K562 (cell line): Measurements from ENCODE around the gene TERB1. TPM values are rescaled to one million over a fixed set of nuclear protein-coding genes. Genes with fewer than 3 reads are reported as not detected.

Source experiments
- ATAC-seq: fragments of 200-7000 bp; cut with Tn5 transposase; 3 replicates; pipeline ENCODE4 v1.9.1; 2020; ENCODE audit warnings: moderate library complexity
- BruUV-seq: library from RNA; stranded (reverse); fragments of 400-500 nt; replicated peaks from 2 replicates; lab custom pipeline; 2021; lab: Mats Ljungman, UMichigan
- CTCF ChIA-PET: fragments of 300-600 bp; formaldehyde crosslinking; extraction: SDS; loops from one replicate; lab custom pipeline; 2021; ENCODE audit warnings: low intra/inter-chr PET ratio; lab: Yijun Ruan, JAX
- POLR2A ChIA-PET: fragments of 300-600, 350-650 bp; sonication (Branson Sonifier 250); formaldehyde crosslinking; extraction: SDS; loops from one replicate; lab custom pipeline; 2021; ENCODE audit warnings: antibody characterized with exemption, inconsistent platforms; lab: Yijun Ruan, JAX
- DNase-seq, 4 experiments: peaks; one replicate each; pipeline versions ENCODE4 v3.0.0 to v3.0.0-alpha.2; 2011 to 2018; ENCODE audit warnings: low spot score in 3 of 4, mixed read lengths in 3 of 4; ENCODE audit errors: extremely low read depth in 1 of 4
- FAIRE-seq: peaks from 2 replicates; lab custom pipeline; 2011; peaks lifted over from hg19 to GRCh38; lab: Jason Lieb, UNC
- H2AFZ ChIP-seq: 2 replicates; pipeline ENCODE4 v1.6.0; 2011; ENCODE audit warnings: low read depth, low read length, control low read depth, inconsistent platforms
- H3K27ac ChIP-seq: fragments of 200-600 bp; 3 replicates; pipeline ENCODE4 v1.8.0; 2011; ENCODE audit warnings: low read depth, mild to moderate bottlenecking, control low read depth, inconsistent platforms, low read length, moderate library complexity, mixed read lengths; ENCODE audit errors: extremely low read depth
- H3K27me3 ChIP-seq, 2 experiments: fragments of 300-600 bp in 1 of 2; 2 replicates in 1 of 2; 3 replicates in 1 of 2; pipeline versions ENCODE4 v1.6.0 to v1.8.0; 2011; ENCODE audit warnings: inconsistent platforms in 2 of 2, low read length in 2 of 2, mild to moderate bottlenecking in 1 of 2, mixed read lengths in 1 of 2, moderate library complexity in 1 of 2; ENCODE audit not compliant: control insufficient read depth in 2 of 2, insufficient read depth in 2 of 2
- H3K36me3 ChIP-seq: fragments of 300-600 bp; 3 replicates; pipeline ENCODE4 v1.8.0; 2011; ENCODE audit warnings: mild to moderate bottlenecking, low read length, inconsistent platforms; ENCODE audit not compliant: control insufficient read depth, insufficient read depth
- H3K4me1 ChIP-seq, 2 experiments: fragments of 200-600 bp in 1 of 2; replicated peaks in 1 of 2; 2 replicates in 1 of 2; 3 replicates in 1 of 2; pipeline versions ENCODE4 v1.5.1 to v1.8.0; 2011; ENCODE audit warnings: inconsistent platforms in 2 of 2, low read length in 2 of 2, mild to moderate bottlenecking in 1 of 2, mixed read lengths in 1 of 2, moderate library complexity in 1 of 2; ENCODE audit not compliant: control insufficient read depth in 2 of 2, insufficient read depth in 2 of 2
- H3K4me2 ChIP-seq: 2 replicates; pipeline ENCODE4 v1.6.1; 2011; ENCODE audit warnings: low read length, control low read depth, inconsistent platforms, mixed read lengths; ENCODE audit not compliant: insufficient read depth
- H3K4me3 ChIP-seq: fragments of 200-600 bp; sonication (generic), shearing (Covaris generic); 2 replicates; pipeline ENCODE4 v1.5.1; 2016; ENCODE audit warnings: control low read depth, inconsistent platforms
- H3K79me2 ChIP-seq: fragments of 200-600 bp; 3 replicates; pipeline ENCODE4 v1.8.0; 2011; ENCODE audit warnings: low read length, inconsistent platforms; ENCODE audit not compliant: control insufficient read depth, insufficient read depth
- H3K9ac ChIP-seq, 2 experiments: 2 replicates each; pipeline versions ENCODE4 v1.6.0 to v1.6.1; 2011; ENCODE audit warnings: low read depth in 2 of 2, low read length in 2 of 2, control low read depth in 1 of 2, inconsistent platforms in 1 of 2, mild to moderate bottlenecking in 1 of 2, mixed read lengths in 1 of 2; ENCODE audit not compliant: insufficient read depth in 1 of 2
- H3K9me1 ChIP-seq: one replicate; pipeline ENCODE4 v1.6.0; 2011; ENCODE audit warnings: inconsistent platforms, mild to moderate bottlenecking, low read length, moderate library complexity; ENCODE audit not compliant: control insufficient read depth, insufficient read depth
- H3K9me3 ChIP-seq: replicated peaks from 2 replicates; pipeline ENCODE4 v1.5.1; 2011; ENCODE audit warnings: low read depth, low read length, inconsistent platforms; ENCODE audit not compliant: control insufficient read depth, insufficient read depth
- H4K20me1 ChIP-seq: replicated peaks from 2 replicates; pipeline ENCODE4 v1.6.1; 2011; ENCODE audit warnings: low read length, inconsistent platforms, mixed read lengths; ENCODE audit not compliant: control insufficient read depth, insufficient read depth
- FOXM1 ChIP-seq, 2 experiments: fragments of 450-650 bp in 1 of 2; sonication (generic) in 1 of 2; formaldehyde crosslinking in 1 of 2; IDR thresholded peaks; 2 replicates each; pipeline versions ENCODE4 v1.6.1 to v1.9.0; 2017 to 2022; ENCODE audit warnings: low read depth in 2 of 2, mild to moderate bottlenecking in 2 of 2, missing genetic modification reagents in 1 of 2, moderate library complexity in 1 of 2
- HEY1 ChIP-seq: fragments of 250-450 bp; sonication (Bioruptor Pico); IDR thresholded peaks from 2 replicates; pipeline ENCODE4 v1.5.0; 2020; ENCODE audit warnings: mild to moderate bottlenecking, moderate library complexity, borderline replicate concordance
- MYC ChIP-seq, 2 experiments: fragments of 250-450 bp in 1 of 2; sonication (Bioruptor Pico) in 1 of 2; IDR thresholded peaks; 2 replicates each; pipeline versions ENCODE4 v1.5.1 to v1.6.1; 2012 to 2021; ENCODE audit warnings: low read depth in 2 of 2, borderline replicate concordance in 1 of 2, improper control_type of control experiment in 1 of 2, low read length in 1 of 2, mild to moderate bottlenecking in 1 of 2, moderate library complexity in 1 of 2
- RBM25 ChIP-seq: fragments of 200-400 bp; formaldehyde crosslinking; IDR thresholded peaks from 2 replicates; pipeline ENCODE4 v1.6.1; 2018; ENCODE audit warnings: low read length, low read depth, moderate library complexity; ENCODE audit not compliant: severe bottlenecking
- SUPT5H ChIP-seq: fragments of 450-650 bp; IDR thresholded peaks from 2 replicates; pipeline ENCODE4 v1.6.1; 2016
- THAP12 ChIP-seq: fragments of 250-450 bp; sonication (Bioruptor Pico); IDR thresholded peaks from 2 replicates; pipeline ENCODE4 v1.9.0; 2021; ENCODE audit warnings: mild to moderate bottlenecking, inconsistent platforms
- ZNF121 ChIP-seq: sonication (generic); formaldehyde crosslinking; conservative IDR thresholded peaks from 2 replicates; pipeline ENCODE4 v1.8.0; 2022; ENCODE audit warnings: missing genetic modification reagents
- ZNF584 ChIP-seq: fragments of 200-800 bp; sonication (Bioruptor generic); IDR thresholded peaks from 2 replicates; pipeline ENCODE4 v1.6.1; 2016; ENCODE audit warnings: low read depth, mild to moderate bottlenecking, missing genetic modification characterization, missing compliant biosample characterization
- ZNF586 ChIP-seq: fragments of 450-650 bp; formaldehyde crosslinking; conservative IDR thresholded peaks from 2 replicates; pipeline ENCODE4 v1.4.0; 2020; ENCODE audit warnings: mild to moderate bottlenecking, moderate library complexity
- ZNF830 ChIP-seq: fragments of 250-450 bp; sonication (Bioruptor Pico); IDR thresholded peaks from 2 replicates; pipeline ENCODE4 v1.5.0; 2021; ENCODE audit warnings: mild to moderate bottlenecking
- WGBS: fragments of 100-300 bp; shearing (Covaris generic); methylation state at CpG from one replicate; pipeline ENCODE4 v1.1.6; 2016; ENCODE audit warnings: low coverage, mixed read lengths; ENCODE audit not compliant: insufficient coverage; ENCODE audit errors: missing lambda C conversion rate; 5-methylcytosine and 5-hydroxymethylcytosine counted together
- in situ Hi-C: fragments of 300-500 bp; cut with MboI; formaldehyde crosslinking; loops from 4 replicates; pipeline ENCODE4 v1.15.0; 2018; ENCODE audit warnings: inconsistent platforms, mixed read lengths
- intact Hi-C: fragments of 100-400 bp; cut with micrococcal nuclease; formaldehyde crosslinking; loops from 2 replicates; pipeline ENCODE4 v1.14.2; 2022
- polyA plus RNA-seq, 8 experiments: library from polyadenylated mRNA; depleted of rRNA in 4 of 8; stranded (reverse) in 5 of 8; unstranded in 3 of 8; fragments of >200 nt; fragmentation: Nextera tagmentation in 2 of 8; fragmentation: Illumina TruSeq in 1 of 8; extraction: Ambion mirVana in 2 of 8; extraction: Trizol in 1 of 8; gene quantifications; 2 replicates each; pipeline versions ENCODE4 v1.2.1 to v1.2.3, GENCODE V29; 2011 to 2014; ENCODE audit warnings: inconsistent platforms in 1 of 8, missing spikeins in 1 of 8
- total RNA-seq, 7 experiments: library from RNA; depleted of rRNA in 6 of 7; stranded (reverse); fragments of >200 nt in 6 of 7; fragmentation: Illumina TruSeq in 2 of 7; extraction: Trizol in 2 of 7; gene quantifications; 2 replicates each; pipeline versions ENCODE4 v1.2.1 to v1.2.3, GENCODE V29; 2011 to 2021; ENCODE audit warnings: low replicate concordance in 1 of 7
- TF ChIP-seq, protein P1 (sequence below): conservative IDR thresholded peaks from 2 replicates; pipeline ENCODE4 v1.6.1; 2011; ENCODE audit warnings: low read depth, mild to moderate bottlenecking, low read length; ENCODE audit not compliant: control insufficient read depth
- TF ChIP-seq, protein P2 (sequence below): fragments of 150-350 bp; conservative IDR thresholded peaks from 2 replicates; pipeline ENCODE4 v1.6.1; 2014; ENCODE audit warnings: low read length

Gene TERB1
- total and polyA plus RNA-seq, 9 of the 15 experiments (the other 6 are each of a cell fraction or from before 2014, with no cell fraction given) = not detected

DNA sequence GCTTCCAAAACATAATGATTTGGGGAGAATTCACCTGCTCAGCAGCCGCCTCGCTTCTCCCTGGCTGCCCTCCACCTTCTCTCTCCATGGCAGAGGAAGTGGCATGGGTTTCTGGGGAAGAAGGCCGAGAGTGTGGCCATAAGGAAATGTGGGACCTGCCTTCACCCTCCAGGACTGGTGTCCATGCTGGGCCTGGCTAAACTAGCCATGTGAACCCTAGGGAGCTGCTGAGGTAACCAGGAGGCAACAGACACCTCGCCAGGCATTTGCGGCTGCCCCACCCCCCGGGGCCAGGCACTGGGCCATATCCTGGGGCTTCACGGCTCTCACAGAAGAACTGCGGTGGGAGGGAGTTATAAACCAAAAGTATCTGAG is 94.9 kb downstream of the TERB1 start (continued):
- 0 out of 2 replicates have a peak, but pooled peaks have one; percentile 30 for TF ChIP-seq MYC (IDR thresholded peaks at IDR 0.05; ENCODE audit: low read depth, low read length)
- TF ChIP-seq MYC (CRISPR knock-in tag; IDR thresholded peaks at IDR 0.05; ENCODE audit: borderline replicate concordance, low read depth) = no peak
- peak; percentile 65; the same call in 1 of the 2 replicates for TF ChIP-seq ZNF584 (CRISPR knock-in tag)
- no peak for TF ChIP-seq ZNF830 (CRISPR knock-in tag)
- no peak for TF ChIP-seq ZNF586 (CRISPR knock-in tag)
- TF ChIP-seq, protein P1, sequence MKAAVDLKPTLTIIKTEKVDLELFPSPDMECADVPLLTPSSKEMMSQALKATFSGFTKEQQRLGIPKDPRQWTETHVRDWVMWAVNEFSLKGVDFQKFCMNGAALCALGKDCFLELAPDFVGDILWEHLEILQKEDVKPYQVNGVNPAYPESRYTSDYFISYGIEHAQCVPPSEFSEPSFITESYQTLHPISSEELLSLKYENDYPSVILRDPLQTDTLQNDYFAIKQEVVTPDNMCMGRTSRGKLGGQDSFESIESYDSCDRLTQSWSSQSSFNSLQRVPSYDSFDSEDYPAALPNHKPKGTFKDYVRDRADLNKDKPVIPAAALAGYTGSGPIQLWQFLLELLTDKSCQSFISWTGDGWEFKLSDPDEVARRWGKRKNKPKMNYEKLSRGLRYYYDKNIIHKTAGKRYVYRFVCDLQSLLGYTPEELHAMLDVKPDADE = no peak
- TF ChIP-seq HEY1 (CRISPR knock-in tag) = no peak
- TF ChIP-seq FOXM1 (IDR thresholded peaks at IDR 0.05; ENCODE audit: low read depth) = no peak
- no peak for TF ChIP-seq FOXM1 (CRISPR knock-in tag; IDR thresholded peaks at IDR 0.05; ENCODE audit: low read depth)

- H3K27ac ChIP-seq = no peak overlapping the region
- 0 out of 2 replicates have a peak, but pooled peaks cover 1% of the 10 kb centered on the region for H3K9me3 ChIP-seq
- no peaks in the 10 kb centered on the region for H3K79me2 ChIP-seq
- H3K4me1 ChIP-seq = peaks cover 0 to 4% of the 10 kb centered on the region in 2 experiments; a peak in 2 of 5 replicates
- H3K9me1 ChIP-seq = no peaks in the 10 kb centered on the region
- peak overlapping the region in 1 of 2 experiments; percentile 17; a peak in 1 of 4 replicates for H3K9ac ChIP-seq
- intact Hi-C loops (no loop called here), in situ Hi-C loops (no loop called here)
- H3K27me3 ChIP-seq = no peaks in the 10 kb centered on the region; a peak in 1 of 5 replicates
- FAIRE-seq (no peak), ATAC-seq (no peak), DNase-seq (no peak)
- H3K4me3 ChIP-seq = no peak overlapping the region
- H4K20me1 ChIP-seq = no peaks in the 10 kb centered on the region
- WGBS = 52% methylated on average over 10 of the region's 11 CpGs
- H3K4me2 ChIP-seq = no peak overlapping the region
- CTCF ChIA-PET = no interaction called here
- POLR2A ChIA-PET = interaction anchor here (0.7 to 1.6 kb wide), 2 partner anchors 9 to 21 kb away, joined by 4 read pairs; partner anchors contain the start of gene CMTM4
- H3K36me3 ChIP-seq = no peaks in the 10 kb centered on the region
- BruUV-seq = no TSS peak
- peak overlapping the region; percentile 14; the same call in 1 of the 2 replicates for H2AFZ ChIP-seq
- TF ChIP-seq ZNF121 (CRISPR knock-in tag) = peak; percentile 74; the same call in 1 of the 2 replicates
- no peak for TF ChIP-seq THAP12 (CRISPR knock-in tag)
- no peak for TF ChIP-seq SUPT5H
- TF ChIP-seq RBM25 = peak; percentile 25
- TF ChIP-seq, protein P2, sequence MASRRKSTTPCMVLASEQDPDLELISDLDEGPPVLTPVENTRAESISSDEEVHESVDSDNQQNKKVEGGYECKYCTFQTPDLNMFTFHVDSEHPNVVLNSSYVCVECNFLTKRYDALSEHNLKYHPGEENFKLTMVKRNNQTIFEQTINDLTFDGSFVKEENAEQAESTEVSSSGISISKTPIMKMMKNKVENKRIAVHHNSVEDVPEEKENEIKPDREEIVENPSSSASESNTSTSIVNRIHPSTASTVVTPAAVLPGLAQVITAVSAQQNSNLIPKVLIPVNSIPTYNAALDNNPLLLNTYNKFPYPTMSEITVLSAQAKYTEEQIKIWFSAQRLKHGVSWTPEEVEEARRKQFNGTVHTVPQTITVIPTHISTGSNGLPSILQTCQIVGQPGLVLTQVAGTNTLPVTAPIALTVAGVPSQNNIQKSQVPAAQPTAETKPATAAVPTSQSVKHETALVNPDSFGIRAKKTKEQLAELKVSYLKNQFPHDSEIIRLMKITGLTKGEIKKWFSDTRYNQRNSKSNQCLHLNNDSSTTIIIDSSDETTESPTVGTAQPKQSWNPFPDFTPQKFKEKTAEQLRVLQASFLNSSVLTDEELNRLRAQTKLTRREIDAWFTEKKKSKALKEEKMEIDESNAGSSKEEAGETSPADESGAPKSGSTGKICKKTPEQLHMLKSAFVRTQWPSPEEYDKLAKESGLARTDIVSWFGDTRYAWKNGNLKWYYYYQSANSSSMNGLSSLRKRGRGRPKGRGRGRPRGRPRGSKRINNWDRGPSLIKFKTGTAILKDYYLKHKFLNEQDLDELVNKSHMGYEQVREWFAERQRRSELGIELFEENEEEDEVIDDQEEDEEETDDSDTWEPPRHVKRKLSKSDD = no peak
These were observed 95.4 kb downstream of the TERB1 start for GRCh38 chr16:66705790-66706505.
